Suppressor macrophage treated with lipopolysaccharide for 4 hours (primary cell): Measurements from ENCODE around the gene ABR.
"Not testable (repeated sequence)": the region's sequence is repeated elsewhere in the genome, so short reads cannot be mapped to it uniquely, and the experiment has no call there.

ENCODE experiments used
- DNase-seq: peaks from one replicate; pipeline ENCODE4 v3.0.0-alpha.2; 2020

Gene ABR

GRCh38 chr17:978103-979093 is 201.4 kb downstream of the ABR start:
- no peak for DNase-seq

GRCh38 chr17:977166-977565 is 202.6 kb downstream of the ABR start:
- no peak for DNase-seq

- no peak for DNase-seq
These were observed 203.5 kb downstream of the ABR start for GRCh38 chr17:976312-976711.

GRCh38 chr17:975371-975915 is 204.3 kb downstream of the ABR start:
- DNase-seq = peak; percentile 12

GRCh38 chr17:974778-975177 is 205.0 kb downstream of the ABR start:
- not testable (repeated sequence) for DNase-seq

GRCh38 chr17:973053-973452 is 206.7 kb downstream of the ABR start:
- no peak for DNase-seq

- DNase-seq = not testable (repeated sequence)
These were observed 207.9 kb downstream of the ABR start for GRCh38 chr17:971861-972260.

GRCh38 chr17:970364-970763 is 209.4 kb downstream of the ABR start:
- no peak for DNase-seq

- no peak for DNase-seq
These were observed 209.9 kb downstream of the ABR start for GRCh38 chr17:969811-970355.

- DNase-seq = no peak
These were observed 210.7 kb downstream of the ABR start for GRCh38 chr17:968812-969730.

GRCh38 chr17:967122-967521 is 212.7 kb downstream of the ABR start:
- no peak for DNase-seq

GRCh38 chr17:965311-965989 is 214.3 kb downstream of the ABR start:
- DNase-seq = no peak

GRCh38 chr17:964876-965275 is 214.9 kb downstream of the ABR start:
- DNase-seq = no peak

- no peak for DNase-seq
These were observed 217.1 kb downstream of the ABR start for GRCh38 chr17:962670-963069.

- DNase-seq = no peak
These were observed 217.6 kb downstream of the ABR start for GRCh38 chr17:962166-962565.

- no peak for DNase-seq
These were observed 220.9 kb downstream of the ABR start for GRCh38 chr17:958712-959451.

- no peak for DNase-seq
These were observed 221.8 kb downstream of the ABR start for GRCh38 chr17:957856-958421.

GRCh38 chr17:956905-957304 is 222.9 kb downstream of the ABR start:
- DNase-seq = no peak

- no peak for DNase-seq
These were observed 225.2 kb downstream of the ABR start for GRCh38 chr17:954431-955164.

- no peak for DNase-seq
These were observed 226.0 kb downstream of the ABR start for GRCh38 chr17:953767-954166.
